ENCODE measurements around the gene CRTAC1.

CRTAC1 gene

GRCh38 chr10:98029149-98030092 is 1.0 kb downstream of the CRTAC1 start:
- peak; percentile 53 for DNase-seq (ENCODE audit: low spot score)

GRCh38 chr10:98028168-98028770 is 2.2 kb downstream of the CRTAC1 start:
- DNase-seq (ENCODE audit: low spot score) = peak; percentile 86

- no peak for DNase-seq (ENCODE audit: low spot score)
Observed at GRCh38 chr10:98023024-98023423, 7.4 kb downstream of the CRTAC1 start.

GRCh38 chr10:98020784-98021183 is 9.6 kb downstream of the CRTAC1 start:
- DNase-seq (ENCODE audit: low spot score) = no peak

GRCh38 chr10:98020254-98020653 is 10.2 kb downstream of the CRTAC1 start:
- DNase-seq (ENCODE audit: low spot score) = no peak

GRCh38 chr10:98019784-98020183 is 10.6 kb downstream of the CRTAC1 start:
- DNase-seq (ENCODE audit: low spot score) = no peak

- no peak for DNase-seq (ENCODE audit: low spot score)
Observed at GRCh38 chr10:98016772-98017475, 13.5 kb downstream of the CRTAC1 start.

GRCh38 chr10:98013776-98014175 is 16.6 kb downstream of the CRTAC1 start:
- no peak for DNase-seq (ENCODE audit: low spot score)

- DNase-seq (ENCODE audit: low spot score) = no peak
Observed at GRCh38 chr10:98013122-98013521, 17.3 kb downstream of the CRTAC1 start.

- DNase-seq (ENCODE audit: low spot score) = no peak
Observed at GRCh38 chr10:98012644-98013043, 17.8 kb downstream of the CRTAC1 start.

GRCh38 chr10:98010939-98011685 is 19.3 kb downstream of the CRTAC1 start:
- DNase-seq (ENCODE audit: low spot score) = no peak

- peak; percentile 54 for DNase-seq (ENCODE audit: low spot score)
Observed at GRCh38 chr10:98006266-98006665, 24.2 kb downstream of the CRTAC1 start.

- DNase-seq (ENCODE audit: low spot score) = no peak
Observed at GRCh38 chr10:98001736-98002135, 28.7 kb downstream of the CRTAC1 start.

GRCh38 chr10:98000346-98000745 is 30.1 kb downstream of the CRTAC1 start:
- DNase-seq (ENCODE audit: low spot score) = no peak

- DNase-seq (ENCODE audit: low spot score) = no peak
Observed at GRCh38 chr10:97999923-98000248, 30.5 kb downstream of the CRTAC1 start.

GRCh38 chr10:97999066-97999922 is 31.1 kb downstream of the CRTAC1 start:
- no peak for DNase-seq (ENCODE audit: low spot score)

- DNase-seq (ENCODE audit: low spot score) = peak; percentile 78
Observed at GRCh38 chr10:97991871-97992270, 38.5 kb downstream of the CRTAC1 start.

GRCh38 chr10:97981816-97982215 is 48.6 kb downstream of the CRTAC1 start:
- no peak for DNase-seq (ENCODE audit: low spot score)

GRCh38 chr10:97977673-97978072 is 52.7 kb downstream of the CRTAC1 start:
- DNase-seq (ENCODE audit: low spot score) = no peak

- DNase-seq (ENCODE audit: low spot score) = no peak
Observed at GRCh38 chr10:97975598-97975997, 54.8 kb downstream of the CRTAC1 start.

Data from iPS-NIHi11 (cell line).